HEK293 (cell line): ENCODE results near the gene ZNF860.

ENCODE experiments used
- BCL11A ChIP-seq: fragments of 450-650 bp; formaldehyde crosslinking; IDR thresholded peaks from 2 replicates; pipeline ENCODE4 v1.5.1; 2016; ENCODE audit warnings: low read depth, missing biosample characterization, missing genetic modification characterization
- CTCF ChIP-seq: fragments of 450-650 bp; formaldehyde crosslinking; IDR thresholded peaks from 2 replicates; pipeline ENCODE4 v1.5.1; 2016; ENCODE audit warnings: missing biosample characterization, missing genetic modification characterization
- GLI2 ChIP-seq: fragments of 450-650 bp; formaldehyde crosslinking; IDR thresholded peaks from 2 replicates; pipeline ENCODE4; 2017; ENCODE audit warnings: missing biosample characterization, missing genetic modification characterization, low read depth, borderline replicate concordance
- MYNN ChIP-seq: fragments of 450-650 bp; formaldehyde crosslinking; IDR thresholded peaks from 2 replicates; pipeline ENCODE4 v1.5.1; 2016; ENCODE audit warnings: missing biosample characterization, missing genetic modification characterization, borderline replicate concordance
- REST ChIP-seq: fragments of 450-650 bp; formaldehyde crosslinking; IDR thresholded peaks from 2 replicates; pipeline ENCODE4 v1.5.1; 2016; ENCODE audit warnings: missing biosample characterization, missing genetic modification characterization
- YY1 ChIP-seq: fragments of 450-650 bp; formaldehyde crosslinking; IDR thresholded peaks from 2 replicates; pipeline ENCODE4 v1.5.1; 2018; ENCODE audit warnings: missing biosample characterization, missing genetic modification characterization
- ZBTB11 ChIP-seq: fragments of 450-650 bp; formaldehyde crosslinking; conservative IDR thresholded peaks from 2 replicates; pipeline ENCODE4 v1.5.1; 2016; ENCODE audit warnings: low read depth, missing biosample characterization, missing genetic modification characterization
- ZBTB21 ChIP-seq: fragments of 450-650 bp; formaldehyde crosslinking; IDR thresholded peaks from 2 replicates; pipeline ENCODE4 v1.5.1; 2017; ENCODE audit warnings: missing biosample characterization, missing genetic modification characterization
- ZBTB44 ChIP-seq: fragments of 450-650 bp; IDR thresholded peaks from 2 replicates; pipeline ENCODE4 v1.5.1; 2018; ENCODE audit warnings: missing biosample characterization, mild to moderate bottlenecking, missing genetic modification characterization
- ZBTB6 ChIP-seq: fragments of 450-650 bp; formaldehyde crosslinking; IDR thresholded peaks from 2 replicates; pipeline ENCODE4 v1.5.1; 2017; ENCODE audit warnings: missing biosample characterization, missing genetic modification characterization
- ZFP41 ChIP-seq: fragments of 450-650 bp; formaldehyde crosslinking; IDR thresholded peaks from 2 replicates; pipeline ENCODE4 v1.5.1; 2016; ENCODE audit warnings: missing biosample characterization, missing genetic modification characterization, borderline replicate concordance
- ZNF768 ChIP-seq: fragments of 450-650 bp; formaldehyde crosslinking; IDR thresholded peaks from 2 replicates; pipeline ENCODE4 v1.5.1; 2018; ENCODE audit warnings: missing biosample characterization, mild to moderate bottlenecking, missing genetic modification characterization
- ZNF830 ChIP-seq: fragments of 450-650 bp; IDR thresholded peaks from 2 replicates; pipeline ENCODE4 v1.5.0; 2018; ENCODE audit warnings: missing biosample characterization, missing genetic modification characterization, low read depth, mild to moderate bottlenecking, moderate library complexity

- TF ChIP-seq BCL11A (tag by site-specific recombination): no peak
- TF ChIP-seq MYNN (tag by site-specific recombination): no peak
- no peak for TF ChIP-seq ZNF768 (tag by site-specific recombination)
- no peak for TF ChIP-seq GLI2
- TF ChIP-seq ZBTB21 (tag by site-specific recombination): no peak
- TF ChIP-seq ZBTB44 (tag by site-specific recombination): no peak
- no peak for TF ChIP-seq CTCF (tag by site-specific recombination)
- no peak for TF ChIP-seq ZBTB6 (tag by site-specific recombination)
- no peak for TF ChIP-seq YY1 (tag by site-specific recombination)
- no peak for TF ChIP-seq ZFP41 (tag by site-specific recombination)
- TF ChIP-seq ZBTB11 (tag by site-specific recombination): no peak
- TF ChIP-seq ZNF830 (tag by site-specific recombination): no peak
- no peak for TF ChIP-seq REST (tag by site-specific recombination)
These were observed 2.4 kb upstream of the ZNF860 start for GRCh38 chr3:31979001-31979697.
